Measurements from ENCODE around the gene RCBTB2. TPM values are rescaled to one million over a fixed set of nuclear protein-coding genes. Genes with fewer than 3 reads are reported as not detected.
"Not testable (repeated sequence)": the region's sequence is repeated elsewhere in the genome, so short reads cannot be mapped to it uniquely, and the experiment has no call there.

RCBTB2 gene
- total RNA-seq, 2 experiments from 2014 or later: 1.1 to 1.6 TPM

GRCh38 chr13:48485432-48485831, 47.4 kb downstream of the RCBTB2 start:
- Mint-ChIP-seq H3K27ac (no peak overlapping the region), H3K27me3 (no peaks in the 10 kb centered on the region), H3K9me3 (ENCODE audit: low read depth) (no peaks in the 10 kb centered on the region), H3K36me3 (ENCODE audit: low read depth) (peaks cover 18% of the 10 kb centered on the region), H3K4me3 (no peak overlapping the region), H3K4me1 (peaks cover 16% of the 10 kb centered on the region)
- DNase-seq: no peak
- intact Hi-C loops (cut with DNase I, micrococcal nuclease): loop anchor here in 1 of 2 experiments (10.0 kb wide), 1 partner anchor 51 kb away; no protein-coding TSS in a partner anchor
- ATAC-seq: no peak
- ChIA-PET CTCF (no interaction called here), POLR2A (no interaction called here)

GRCh38 chr13:48483575-48483974, 49.3 kb downstream of the RCBTB2 start:
- peaks cover 16% of the 10 kb centered on the region for H3K36me3 Mint-ChIP-seq (ENCODE audit: low read depth)
- H3K4me3 Mint-ChIP-seq: no peak overlapping the region
- intact Hi-C loops (cut with DNase I, micrococcal nuclease): loop anchor here in 1 of 2 experiments (10.0 kb wide), 1 partner anchor 49 kb away; no protein-coding TSS in a partner anchor
- no peaks in the 10 kb centered on the region for H3K9me3 Mint-ChIP-seq (ENCODE audit: low read depth)
- DNase-seq (no peak), ATAC-seq (no peak)
- H3K27me3 Mint-ChIP-seq: no peaks in the 10 kb centered on the region
- H3K4me1 Mint-ChIP-seq: peaks cover 16% of the 10 kb centered on the region
- no peak overlapping the region for H3K27ac Mint-ChIP-seq
- POLR2A ChIA-PET: no interaction called here
- CTCF ChIA-PET: interaction anchor here (1.2 kb wide), 1 partner anchor 21 kb away, joined by 3 read pairs; no protein-coding TSS in a partner anchor

GRCh38 chr13:48478391-48478790, 54.5 kb downstream of the RCBTB2 start:
- Mint-ChIP-seq H3K36me3 (ENCODE audit: low read depth) (peaks cover 24% of the 10 kb centered on the region), H3K4me1 (no peaks in the 10 kb centered on the region), H3K27me3 (no peaks in the 10 kb centered on the region), H3K4me3 (no peak overlapping the region), H3K9me3 (ENCODE audit: low read depth) (no peaks in the 10 kb centered on the region), H3K27ac (no peak overlapping the region)
- CTCF ChIA-PET: interaction anchor here (0.7 to 0.8 kb wide), 2 partner anchors 10 to 27 kb away, joined by 3 to 4 read pairs; no protein-coding TSS in a partner anchor
- POLR2A ChIA-PET: no interaction called here
- no peak for ATAC-seq
- no peak for DNase-seq
- intact Hi-C loops (cut with DNase I, micrococcal nuclease): no loop called here

- no peaks in the 10 kb centered on the region for H3K27me3 Mint-ChIP-seq
- no peak overlapping the region for H3K4me3 Mint-ChIP-seq
- H3K27ac Mint-ChIP-seq: no peak overlapping the region
- no peak for ATAC-seq
- H3K4me1 Mint-ChIP-seq: no peaks in the 10 kb centered on the region
- H3K9me3 Mint-ChIP-seq (ENCODE audit: low read depth): no peaks in the 10 kb centered on the region
- no peak for DNase-seq
- POLR2A ChIA-PET: no interaction called here
- intact Hi-C loops (cut with DNase I, micrococcal nuclease): no loop called here
- peaks cover 24% of the 10 kb centered on the region for H3K36me3 Mint-ChIP-seq (ENCODE audit: low read depth)
- CTCF ChIA-PET: no interaction called here
These were observed 55.6 kb downstream of the RCBTB2 start for GRCh38 chr13:48477191-48477855.

GRCh38 chr13:48476686-48477085, 56.2 kb downstream of the RCBTB2 start:
- DNase-seq (no peak), ATAC-seq (no peak)
- CTCF ChIA-PET: no interaction called here
- Mint-ChIP-seq H3K27ac (no peak overlapping the region), H3K36me3 (ENCODE audit: low read depth) (peaks cover 24% of the 10 kb centered on the region), H3K4me3 (no peak overlapping the region), H3K9me3 (ENCODE audit: low read depth) (no peaks in the 10 kb centered on the region), H3K4me1 (no peaks in the 10 kb centered on the region), H3K27me3 (no peaks in the 10 kb centered on the region)
- intact Hi-C loops (cut with DNase I, micrococcal nuclease): no loop called here
- POLR2A ChIA-PET: no interaction called here

- no peaks in the 10 kb centered on the region for H3K4me1 Mint-ChIP-seq
- H3K36me3 Mint-ChIP-seq (ENCODE audit: low read depth): peaks cover 24% of the 10 kb centered on the region
- no peaks in the 10 kb centered on the region for H3K27me3 Mint-ChIP-seq
- no peak overlapping the region for H3K4me3 Mint-ChIP-seq
- ChIA-PET CTCF (no interaction called here), POLR2A (no interaction called here)
- intact Hi-C loops (cut with DNase I, micrococcal nuclease): no loop called here
- DNase-seq: no peak
- no peak for ATAC-seq
- no peaks in the 10 kb centered on the region for H3K9me3 Mint-ChIP-seq (ENCODE audit: low read depth)
- H3K27ac Mint-ChIP-seq: no peak overlapping the region
These were observed 56.7 kb downstream of the RCBTB2 start for GRCh38 chr13:48476215-48476614.

- no peak overlapping the region for H3K4me3 Mint-ChIP-seq
- intact Hi-C loops (cut with DNase I, micrococcal nuclease): no loop called here
- ChIA-PET POLR2A (no interaction called here), CTCF (no interaction called here)
- no peaks in the 10 kb centered on the region for H3K27me3 Mint-ChIP-seq
- no peaks in the 10 kb centered on the region for H3K9me3 Mint-ChIP-seq (ENCODE audit: low read depth)
- H3K4me1 Mint-ChIP-seq: no peaks in the 10 kb centered on the region
- H3K27ac Mint-ChIP-seq: no peak overlapping the region
- H3K36me3 Mint-ChIP-seq (ENCODE audit: low read depth): peaks cover 24% of the 10 kb centered on the region
- ATAC-seq (no peak), DNase-seq (no peak)
These were observed 57.6 kb downstream of the RCBTB2 start for GRCh38 chr13:48475230-48475629.

- H3K4me1 Mint-ChIP-seq: peaks cover 5% of the 10 kb centered on the region
- H3K27ac Mint-ChIP-seq: no peak overlapping the region
- H3K27me3 Mint-ChIP-seq: no peaks in the 10 kb centered on the region
- CTCF ChIA-PET: interaction anchor here (0.6 to 1.1 kb wide), 6 partner anchors 9 to 123 kb away, joined by 3 to 5 read pairs (median 4); no protein-coding TSS in a partner anchor
- DNase-seq (no peak), ATAC-seq (no peak)
- peaks cover 42% of the 10 kb centered on the region for H3K36me3 Mint-ChIP-seq (ENCODE audit: low read depth)
- intact Hi-C loops (cut with DNase I, micrococcal nuclease): no loop called here
- H3K4me3 Mint-ChIP-seq: no peak overlapping the region
- POLR2A ChIA-PET: no interaction called here
- H3K9me3 Mint-ChIP-seq (ENCODE audit: low read depth): no peaks in the 10 kb centered on the region
These were observed 75.2 kb downstream of the RCBTB2 start for GRCh38 chr13:48457578-48458242.

GRCh38 chr13:48456546-48456945, 76.3 kb downstream of the RCBTB2 start:
- intact Hi-C loops (cut with DNase I, micrococcal nuclease): no loop called here
- Mint-ChIP-seq H3K36me3 (ENCODE audit: low read depth) (peaks cover 47% of the 10 kb centered on the region), H3K27me3 (no peaks in the 10 kb centered on the region), H3K4me1 (peaks cover 5% of the 10 kb centered on the region), H3K27ac (no peak overlapping the region), H3K9me3 (ENCODE audit: low read depth) (peaks cover 6% of the 10 kb centered on the region), H3K4me3 (no peak overlapping the region)
- no peak for DNase-seq
- ATAC-seq: no peak
- ChIA-PET POLR2A (no interaction called here), CTCF (interaction anchor here (0.9 kb wide), 2 partner anchors 14 to 16 kb away, joined by 3 to 4 read pairs; no protein-coding TSS in a partner anchor)

GRCh38 chr13:48451196-48451595, 81.7 kb downstream of the RCBTB2 start:
- POLR2A ChIA-PET: not testable (repeated sequence)

GRCh38 chr13:48449656-48450055, 83.2 kb downstream of the RCBTB2 start:
- Mint-ChIP-seq H3K27me3 (no peaks in the 10 kb centered on the region), H3K9me3 (ENCODE audit: low read depth) (peaks cover 17% of the 10 kb centered on the region), H3K27ac (no peak overlapping the region), H3K36me3 (ENCODE audit: low read depth) (peaks cover 26% of the 10 kb centered on the region), H3K4me3 (no peak overlapping the region), H3K4me1 (peaks cover 27% of the 10 kb centered on the region)
- no peak for ATAC-seq
- CTCF ChIA-PET: no interaction called here
- intact Hi-C loops (cut with DNase I, micrococcal nuclease): no loop called here
- POLR2A ChIA-PET: no interaction called here
- no peak for DNase-seq

More at GRCh38 chr13:48451196-48451595, 81.7 kb downstream of the RCBTB2 start:
- intact Hi-C loops (cut with DNase I, micrococcal nuclease); H3K27ac Mint-ChIP-seq; H3K27me3 Mint-ChIP-seq; DNase-seq; ATAC-seq; H3K4me3 Mint-ChIP-seq: not testable (repeated sequence)
- H3K9me3 Mint-ChIP-seq (ENCODE audit: low read depth): peaks cover 17% of the 10 kb centered on the region
- H3K4me1 Mint-ChIP-seq: peaks cover 26% of the 10 kb centered on the region
- peaks cover 29% of the 10 kb centered on the region for H3K36me3 Mint-ChIP-seq (ENCODE audit: low read depth)
- CTCF ChIA-PET: interaction anchor here (0.9 kb wide), 1 partner anchor 129 kb away, joined by 3 read pairs; no protein-coding TSS in a partner anchor
